H1 (cell line): ENCODE results near the gene NXPH4. TPM values are rescaled to one million over a fixed set of nuclear protein-coding genes. Genes with fewer than 3 reads are reported as not detected.

Experiments
- CTCF ChIA-PET: fragments of 300-600 bp; sonication (Branson Sonifier 250); formaldehyde crosslinking; loops from one replicate; lab custom pipeline; 2021; ENCODE audit not compliant: partially characterized antibody; lab: Charles Lee
- POLR2A ChIA-PET: fragments of 300-600 bp; sonication (Branson Sonifier 250); formaldehyde crosslinking; loops from one replicate; lab custom pipeline; 2021; ENCODE audit warnings: inconsistent platforms; ENCODE audit not compliant: partially characterized antibody; lab: Charles Lee
- DNase-seq, 2 experiments: peaks; one replicate each; pipeline versions ENCODE4 v3.0.0 to v3.0.0-alpha.2; 2010 to 2022; ENCODE audit warnings: low spot score in 2 of 2, low read depth in 1 of 2, mixed read lengths in 1 of 2
- FAIRE-seq: peaks from 2 replicates; lab custom pipeline; 2011; peaks lifted over from hg19 to GRCh38; lab: Jason Lieb, UNC
- H2AFZ ChIP-seq: 2 replicates; pipeline ENCODE4 v1.8.1; 2012; ENCODE audit warnings: low read length, inconsistent platforms
- H2AK5ac ChIP-seq: 2 replicates; pipeline ENCODE4 v1.6.1; 2013; ENCODE audit warnings: low read depth, low read length
- H2BK120ac ChIP-seq: replicated peaks from 2 replicates; pipeline ENCODE3; 2013; ENCODE audit warnings: low read depth, low read length, inconsistent platforms
- H2BK12ac ChIP-seq: 2 replicates; pipeline ENCODE4 v1.6.1; 2013; ENCODE audit warnings: low read depth, low read length
- H2BK15ac ChIP-seq: 2 replicates; pipeline ENCODE4 v1.6.1; 2013; ENCODE audit warnings: low read length
- H2BK20ac ChIP-seq: 2 replicates; pipeline ENCODE4 v1.6.1; 2013; ENCODE audit warnings: low read length
- H2BK5ac ChIP-seq: 2 replicates; pipeline ENCODE4 v1.6.1; 2013; ENCODE audit warnings: low read depth, low read length
- H3K14ac ChIP-seq: 2 replicates; pipeline ENCODE4 v1.6.1; 2013; ENCODE audit warnings: inconsistent platforms; ENCODE audit not compliant: insufficient read length
- H3K18ac ChIP-seq: 2 replicates; pipeline ENCODE4 v1.6.1; 2013; ENCODE audit warnings: low read length; ENCODE audit errors: extremely low read depth
- H3K23ac ChIP-seq: 2 replicates; pipeline ENCODE4 v1.6.1; 2013; ENCODE audit warnings: inconsistent platforms; ENCODE audit not compliant: insufficient read length
- H3K23me2 ChIP-seq: 2 replicates; pipeline ENCODE4 v1.6.1; 2013; ENCODE audit warnings: low read depth, low read length
- H3K27ac ChIP-seq: 2 replicates; pipeline ENCODE4 v1.6.1; 2011; ENCODE audit warnings: low read depth, low read length, inconsistent platforms
- H3K27me3 ChIP-seq, 4 experiments: replicated peaks in 1 of 4; 1 replicate in 1 of 4; 2 replicates in 3 of 4; pipeline versions ENCODE4 v1.6.1 to v1.8.1; 2011 to 2013; ENCODE audit warnings: low read length in 3 of 4, mild to moderate bottlenecking in 3 of 4, inconsistent platforms in 2 of 4, mixed read lengths in 2 of 4, moderate library complexity in 1 of 4; ENCODE audit not compliant: control insufficient read depth in 3 of 4, insufficient read depth in 3 of 4; ENCODE audit errors: extremely low read depth in 1 of 4
- H3K36me3 ChIP-seq, 4 experiments: 2 replicates each; pipeline versions ENCODE4 v1.6.1 to v1.8.1; 2011 to 2013; ENCODE audit warnings: mild to moderate bottlenecking in 4 of 4, low read length in 3 of 4, moderate library complexity in 2 of 4, control low read depth in 1 of 4, inconsistent platforms in 1 of 4; ENCODE audit not compliant: insufficient read depth in 4 of 4, control insufficient read depth in 2 of 4
- H3K4ac ChIP-seq: replicated peaks from 2 replicates; pipeline ENCODE3; 2013; ENCODE audit warnings: low read length, low read depth, mixed read lengths, inconsistent platforms; ENCODE audit not compliant: insufficient read length
- H3K4me1 ChIP-seq, 4 experiments: replicated peaks in 1 of 4; 1 replicate in 1 of 4; 2 replicates in 3 of 4; pipeline versions ENCODE4 v1.6.1 to v1.8.1; 2011 to 2013; ENCODE audit warnings: low read length in 3 of 4, inconsistent platforms in 2 of 4, mixed read lengths in 1 of 4; ENCODE audit not compliant: insufficient read depth in 4 of 4, control insufficient read depth in 3 of 4
- H3K4me2 ChIP-seq, 2 experiments: 2 replicates each; pipeline versions ENCODE4 v1.6.1 to v1.8.1; 2011 to 2013; ENCODE audit warnings: low read depth in 2 of 2, low read length in 2 of 2, control low read depth in 1 of 2, inconsistent platforms in 1 of 2, mild to moderate bottlenecking in 1 of 2; ENCODE audit not compliant: insufficient read depth in 1 of 2
- H3K4me3 ChIP-seq, 4 experiments: fragments of 200-600, 300-600 bp in 1 of 4; sonication (generic), shearing (Covaris generic), sonication (Bioruptor Twin) in 1 of 4; 2 replicates each; pipeline versions ENCODE4 v1.5.1 to v1.8.1; 2011 to 2016; ENCODE audit warnings: low read length in 4 of 4, low read depth in 3 of 4, control low read depth in 2 of 4, inconsistent platforms in 2 of 4, mild to moderate bottlenecking in 2 of 4, mixed read lengths in 1 of 4, moderate library complexity in 1 of 4; ENCODE audit not compliant: insufficient read depth in 2 of 4; ENCODE audit errors: extremely low read depth in 1 of 4
- H3K56ac ChIP-seq: replicated peaks from 2 replicates; pipeline ENCODE3; 2013; ENCODE audit warnings: low read depth, mild to moderate bottlenecking, mixed read lengths, low read length, inconsistent platforms; ENCODE audit not compliant: insufficient read length
- H3K79me1 ChIP-seq: 2 replicates; pipeline ENCODE4 v1.6.1; 2013; ENCODE audit warnings: low read depth, low read length, control low read depth
- H3K79me2 ChIP-seq, 2 experiments: 2 replicates each; pipeline versions ENCODE4 v1.6.1 to v1.8.1; 2012 to 2013; ENCODE audit warnings: low read length in 2 of 2, mild to moderate bottlenecking in 2 of 2, inconsistent platforms in 1 of 2; ENCODE audit not compliant: insufficient read depth in 2 of 2, control insufficient read depth in 1 of 2
- H3K9ac ChIP-seq, 4 experiments: replicated peaks in 1 of 4; 1 replicate in 1 of 4; 2 replicates in 3 of 4; pipeline versions ENCODE4 v1.6.1 to v1.8.1; 2011 to 2013; ENCODE audit warnings: low read depth in 3 of 4, low read length in 3 of 4, control low read depth in 2 of 4, mild to moderate bottlenecking in 2 of 4, moderate library complexity in 2 of 4, inconsistent platforms in 1 of 4; ENCODE audit errors: extremely low read depth in 1 of 4
- H3K9me3 ChIP-seq, 2 experiments: 2 replicates each; pipeline versions ENCODE4 v1.6.1 to v1.8.1; 2012 to 2013; ENCODE audit warnings: mild to moderate bottlenecking in 2 of 2, moderate library complexity in 2 of 2, control low read depth in 1 of 2, inconsistent platforms in 1 of 2, low read depth in 1 of 2, low read length in 1 of 2, mixed read lengths in 1 of 2; ENCODE audit not compliant: insufficient read depth in 2 of 2
- H4K20me1 ChIP-seq, 2 experiments: replicated peaks in 1 of 2; 2 replicates each; pipeline versions ENCODE3 to v1.8.1; 2011 to 2013; ENCODE audit warnings: inconsistent platforms in 2 of 2, low read length in 2 of 2, mild to moderate bottlenecking in 1 of 2; ENCODE audit not compliant: insufficient read depth in 2 of 2, control insufficient read depth in 1 of 2
- H4K5ac ChIP-seq: 2 replicates; pipeline ENCODE4 v1.6.1; 2013; ENCODE audit warnings: low read length, low read depth, mixed read lengths, inconsistent platforms; ENCODE audit not compliant: insufficient read length
- H4K8ac ChIP-seq: 2 replicates; pipeline ENCODE4 v1.8.0; 2013; ENCODE audit warnings: mild to moderate bottlenecking, moderate library complexity, low read length, inconsistent platforms; ENCODE audit not compliant: insufficient read depth; ENCODE audit errors: extremely low read depth
- H4K91ac ChIP-seq: replicated peaks from 2 replicates; pipeline ENCODE3; 2013; ENCODE audit warnings: low read length, mixed read lengths, inconsistent platforms; ENCODE audit not compliant: insufficient read length
- CBX5 ChIP-seq: fragments of 300-800, 300-1000 bp; sonication (generic); IDR thresholded peaks from 2 replicates; pipeline ENCODE4 v1.7.1; 2016; ENCODE audit warnings: antibody characterized with exemption, low read length, low read depth
- CEBPB ChIP-seq: IDR thresholded peaks from 2 replicates; pipeline ENCODE4 v1.6.1; 2012; ENCODE audit warnings: low read depth, low read length
- JUND ChIP-seq: IDR thresholded peaks from 2 replicates; pipeline ENCODE4 v1.6.1; 2011; ENCODE audit warnings: mild to moderate bottlenecking, improper control_type of control experiment, low read length
- NRF1 ChIP-seq: IDR thresholded peaks from 2 replicates; pipeline ENCODE4 v1.6.1; 2011; ENCODE audit warnings: mild to moderate bottlenecking, low read depth, low read length, improper control_type of control experiment
- POLR2AphosphoS5 ChIP-seq: IDR thresholded peaks from 2 replicates; pipeline ENCODE4 v1.6.1; 2011; ENCODE audit warnings: low read depth, low read length
- RBBP5 ChIP-seq: IDR thresholded peaks from 2 replicates; pipeline ENCODE4 v1.7.1; 2012; ENCODE audit warnings: low read depth, mild to moderate bottlenecking, inconsistent platforms, low read length, moderate library complexity, borderline replicate concordance
- RFX5 ChIP-seq: IDR thresholded peaks from 2 replicates; pipeline ENCODE4 v1.6.1; 2011; ENCODE audit warnings: low read depth, low read length, improper control_type of control experiment, borderline replicate concordance
- SP1 ChIP-seq: IDR thresholded peaks from 2 replicates; pipeline ENCODE4 v1.6.1; 2011; ENCODE audit warnings: low read depth, low read length
- TAF1 ChIP-seq: IDR thresholded peaks from 2 replicates; pipeline ENCODE4 v1.6.1; 2011; ENCODE audit warnings: mild to moderate bottlenecking, low read depth, low read length
- TAF7 ChIP-seq: optimal IDR thresholded peaks from 2 replicates; pipeline ENCODE3; 2011; ENCODE audit warnings: low read depth, mild to moderate bottlenecking, inconsistent platforms, low read length, moderate library complexity, borderline replicate concordance
- WGBS, 2 experiments: shearing (Covaris generic) in 1 of 2; methylation state at CpG; one replicate each; pipeline versions ENCODE4 v1.1.6 to v1.1.7; 2013 to 2015; ENCODE audit warnings: low lambda C conversion rate in 2 of 2, mixed read lengths in 2 of 2, inconsistent platforms in 1 of 2, low coverage in 1 of 2, missing lambda C conversion rate in 1 of 2; ENCODE audit not compliant: insufficient replicate concordance in 2 of 2, insufficient coverage in 1 of 2, insufficient read length in 1 of 2; ENCODE audit errors: extremely low coverage in 1 of 2, missing lambda C conversion rate in 1 of 2; 5-methylcytosine and 5-hydroxymethylcytosine counted together
- polyA plus RNA-seq, 7 experiments: library from polyadenylated mRNA; depleted of rRNA in 3 of 7; stranded (reverse) in 5 of 7; unstranded in 2 of 7; fragments of >200 nt in 5 of 7; fragments of 200-250 nt in 2 of 7; gene quantifications; 1 replicate in 5 of 7; 2 replicates in 1 of 7; 4 replicates in 1 of 7; pipeline versions ENCODE4 v1.2.1 to v1.2.3, GENCODE V29; 2011 to 2013; ENCODE audit warnings: missing spikeins in 2 of 7, mixed read lengths in 2 of 7
- total RNA-seq: library from RNA; stranded (reverse); fragmentation: NEBNext Ultra II Directional; extraction: Animal tissue kit (Norgen Biotek cat#: 25700); gene quantifications from 2 replicates; pipeline ENCODE4 v1.2.1, GENCODE V29; 2021
- TF ChIP-seq, protein P1 (sequence below): IDR thresholded peaks from 2 replicates; pipeline ENCODE4 v1.6.1; 2011; ENCODE audit warnings: low read length, improper control_type of control experiment

NXPH4 gene
- total and polyA plus RNA-seq, 2 of the 8 experiments (the other 6 are each of a cell fraction or from before 2014, with no cell fraction given): 0.92 to 1.7 TPM

DNA sequence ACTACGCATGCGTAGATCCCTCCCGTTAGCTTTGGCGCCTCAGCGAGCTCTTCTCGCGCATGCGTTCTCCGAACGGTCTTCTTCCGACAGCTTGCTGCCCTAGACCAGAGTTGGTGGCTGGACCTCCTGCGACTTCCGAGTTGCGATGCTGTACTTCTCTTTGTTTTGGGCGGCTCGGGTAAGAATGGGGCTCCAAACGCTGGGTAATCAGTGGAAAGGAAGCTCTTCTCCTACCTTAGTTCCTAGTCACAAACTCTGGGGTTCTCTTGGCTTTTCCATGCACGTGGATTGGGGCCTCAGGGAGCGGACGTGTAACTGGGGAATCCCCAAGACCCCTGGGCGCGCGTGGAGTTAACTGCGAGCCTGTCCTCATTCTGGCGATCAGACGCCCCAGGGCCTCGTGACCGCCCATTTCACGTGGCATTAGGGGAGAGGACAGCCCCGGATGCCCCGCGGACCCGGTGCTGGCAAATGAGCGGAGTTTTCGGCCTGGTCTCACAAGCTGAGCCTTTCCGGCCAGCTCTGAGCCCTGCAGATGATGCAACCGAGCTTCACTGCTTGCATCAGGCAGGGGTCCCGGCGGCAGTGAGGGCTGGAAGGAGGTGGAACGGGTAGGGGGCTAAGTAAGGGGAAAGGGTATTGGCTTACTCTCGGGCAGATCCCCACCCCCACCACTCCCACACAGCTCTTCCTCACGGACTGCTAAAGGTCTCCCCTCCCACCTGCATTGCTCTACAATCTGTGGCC, 13.2 kb downstream of the NXPH4 start, which contains the start of gene SHMT2:
Gene SHMT2 (plus strand): TSS at position 78 of the 747 bp plus-strand sequence. CDS start 68 bp downstream, at position 146.
- Histone ChIP-seq H3K4ac (peak within 1 kb of the TSS; percentile 1), H3K79me1 (peaks cover 11% of the 10 kb centered on the region), H3K23ac (no peak within 1 kb of the TSS), H3K4me2 (peak within 1 kb of the TSS; percentile 94 to 95), H2AFZ (no peak within 1 kb of the TSS), H3K79me2 (peaks cover 6 to 15% of the 10 kb centered on the region in 2 experiments; a peak in 3 of 4 replicates), H3K14ac (no peak within 1 kb of the TSS), H3K23me2 (peaks cover 14% of the 10 kb centered on the region), H3K56ac (peak within 1 kb of the TSS; percentile 88), H4K5ac (peak within 1 kb of the TSS; percentile 42), H4K91ac (peak within 1 kb of the TSS; percentile 84), H3K36me3 (peaks cover 29 to 42% (median 35%) of the 10 kb centered on the region in 4 experiments), H3K27me3 (peaks cover 11 to 32% (median 26%) of the 10 kb centered on the region in 4 experiments), H3K4me1 (peaks cover 4 to 43% (median 21%) of the 10 kb centered on the region in 4 experiments), H2BK5ac (peak within 1 kb of the TSS; percentile 96), H2AK5ac (peak within 1 kb of the TSS; percentile 68), H4K20me1 (peaks cover 12 to 28% of the 10 kb centered on the region in 2 experiments), H2BK12ac (peak within 1 kb of the TSS; percentile 41), H3K9ac (peak within 1 kb of the TSS; percentile 90 to 99 (median 96)), H2BK15ac (peak within 1 kb of the TSS; percentile 75; the same call in 1 of the 2 replicates), H3K18ac (peak within 1 kb of the TSS; percentile 93), H3K27ac (peak within 1 kb of the TSS; percentile 85), H2BK120ac (no peak within 1 kb of the TSS), H3K9me3 (no peaks in the 10 kb centered on the region), H4K8ac (peak within 1 kb of the TSS; percentile 98), H2BK20ac (no peak within 1 kb of the TSS), H3K4me3 (peak within 1 kb of the TSS; percentile 69 to 93 (median 81))
- ChIA-PET CTCF (interaction anchor here (0.7 to 27.9 kb wide), 11 partner anchors 13 to 229 kb away, joined by 3 to 726 read pairs (median 3); partner anchors contain the start of genes INHBE, NXPH4 and STAC3), POLR2A (interaction anchor here (0.6 to 23.7 kb wide), 35 partner anchors 0 to 1125 kb away, joined by 3 to 852 read pairs (median 6); partner anchors contain the start of genes DCTN2, GLI1, INHBE and LRP1)
- peak; percentile 98 for FAIRE-seq
- DNase-seq: peak; percentile 91 to 94
- WGBS, 2 experiments: 1% methylated on average over 42 of the region's 42 CpGs; no CpG with 5 or more reads in 1 of the 2 experiments
- TF ChIP-seq TAF7 (peak; percentile 51), CBX5 (no peak), CEBPB (peak; percentile 98), RBBP5 (no peak), TAF1 (peak; percentile 72), JUND (peak; percentile 77; the same call in 1 of the 2 replicates), POLR2AphosphoS5 (peak; percentile 83), NRF1 (peak; percentile 96), RFX5 (no peak), SP1 (peak; percentile 47; the same call in 1 of the 2 replicates)
- TF ChIP-seq, protein P1, sequence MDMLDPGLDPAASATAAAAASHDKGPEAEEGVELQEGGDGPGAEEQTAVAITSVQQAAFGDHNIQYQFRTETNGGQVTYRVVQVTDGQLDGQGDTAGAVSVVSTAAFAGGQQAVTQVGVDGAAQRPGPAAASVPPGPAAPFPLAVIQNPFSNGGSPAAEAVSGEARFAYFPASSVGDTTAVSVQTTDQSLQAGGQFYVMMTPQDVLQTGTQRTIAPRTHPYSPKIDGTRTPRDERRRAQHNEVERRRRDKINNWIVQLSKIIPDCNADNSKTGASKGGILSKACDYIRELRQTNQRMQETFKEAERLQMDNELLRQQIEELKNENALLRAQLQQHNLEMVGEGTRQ: no peak
